ENCODE results near the gene TRAF1. TPM values are rescaled to one million over a fixed set of nuclear protein-coding genes. Genes with fewer than 3 reads are reported as not detected.

TRAF1 gene, protein sequence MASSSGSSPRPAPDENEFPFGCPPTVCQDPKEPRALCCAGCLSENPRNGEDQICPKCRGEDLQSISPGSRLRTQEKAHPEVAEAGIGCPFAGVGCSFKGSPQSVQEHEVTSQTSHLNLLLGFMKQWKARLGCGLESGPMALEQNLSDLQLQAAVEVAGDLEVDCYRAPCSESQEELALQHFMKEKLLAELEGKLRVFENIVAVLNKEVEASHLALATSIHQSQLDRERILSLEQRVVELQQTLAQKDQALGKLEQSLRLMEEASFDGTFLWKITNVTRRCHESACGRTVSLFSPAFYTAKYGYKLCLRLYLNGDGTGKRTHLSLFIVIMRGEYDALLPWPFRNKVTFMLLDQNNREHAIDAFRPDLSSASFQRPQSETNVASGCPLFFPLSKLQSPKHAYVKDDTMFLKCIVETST
- 1.3 and 3.8 TPM in 2 replicates for total RNA-seq

DNA sequence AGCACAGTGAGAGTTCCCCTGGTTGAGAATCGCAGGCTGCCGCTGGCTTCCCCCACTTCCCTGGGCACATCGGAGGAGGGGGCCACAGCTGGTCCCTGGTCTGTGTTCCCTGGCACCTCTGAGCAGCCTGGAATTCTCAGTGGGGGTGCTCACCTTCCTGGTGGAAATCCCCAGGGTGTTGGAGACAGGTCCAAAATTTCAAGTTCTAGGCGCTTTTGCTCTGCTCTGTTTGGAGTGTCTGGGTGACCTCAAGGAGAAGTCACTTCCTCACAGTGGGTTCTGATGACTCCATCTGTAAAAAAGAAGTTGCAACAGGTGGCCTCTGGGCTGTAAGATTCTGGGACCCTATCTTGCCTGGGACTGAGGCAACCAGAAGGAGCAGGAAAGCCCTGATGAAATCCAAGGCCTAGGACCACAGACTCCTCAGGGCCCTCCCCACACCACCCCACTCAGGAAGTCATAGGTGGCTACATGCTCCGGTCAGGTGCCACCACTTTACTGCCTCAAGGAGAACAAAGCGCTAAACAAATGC lies at the start of gene TRAF1:
TSS of gene TRAF1 (minus strand) at position 400 of the 532 bp plus-strand sequence. CDS start 721 bp downstream, outside the sequence.

DNA sequence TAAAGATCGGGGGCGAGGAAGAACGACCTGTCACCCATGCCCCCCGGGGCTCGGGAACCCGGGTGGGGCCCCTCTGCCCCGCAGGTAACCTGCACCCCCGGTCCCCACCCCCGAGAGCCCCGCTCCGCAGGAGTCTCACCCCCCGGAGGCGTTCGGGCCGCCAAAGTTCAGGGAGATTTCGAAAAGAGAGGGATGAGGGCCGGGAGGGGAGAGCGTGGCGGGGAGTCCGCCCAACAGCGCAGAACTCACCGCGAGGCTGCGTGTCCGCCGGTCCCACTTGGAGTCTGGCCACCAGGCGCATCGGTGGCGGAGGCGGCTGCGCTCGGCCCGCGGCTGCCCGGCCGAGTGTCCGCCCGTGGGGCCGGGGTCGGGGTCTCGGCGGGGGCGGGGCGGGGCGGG lies 49.8 kb downstream of the TRAF1 start, which contains the start of gene PHF19:
TSS of gene PHF19 (minus strand) at position 347 of the 399 bp plus-strand sequence. CDS start 2,447 bp downstream, outside the sequence.

Other genes starting within 250 kb of the TRAF1 start
- 12.9 and 18.5 TPM in 2 replicates for gene MEGF9, start 212.3 kb downstream of the TRAF1 start, total RNA-seq
- gene FBXW2, start 133.4 kb downstream of the TRAF1 start, total RNA-seq, result 36.4 and 37.1 TPM in 2 replicates
- gene PSMD5, start 83.9 kb downstream of the TRAF1 start, total RNA-seq, result 35.2 and 46.7 TPM in 2 replicates
- 23.7 and 47.4 TPM in 2 replicates for gene PHF19, start 49.6 kb downstream of the TRAF1 start, total RNA-seq
- 5.1 and 8.9 TPM in 2 replicates for gene C5, start 123.5 kb upstream of the TRAF1 start, total RNA-seq
- gene CNTRL, start 148.2 kb upstream of the TRAF1 start, total RNA-seq, result 4.3 and 15.1 TPM in 2 replicates

Data from smooth muscle cell of trachea (primary cell).